ENCODE results near the gene LOXL1. TPM values are rescaled to one million over a fixed set of nuclear protein-coding genes. Genes with fewer than 3 reads are reported as not detected.

LOXL1 gene, protein sequence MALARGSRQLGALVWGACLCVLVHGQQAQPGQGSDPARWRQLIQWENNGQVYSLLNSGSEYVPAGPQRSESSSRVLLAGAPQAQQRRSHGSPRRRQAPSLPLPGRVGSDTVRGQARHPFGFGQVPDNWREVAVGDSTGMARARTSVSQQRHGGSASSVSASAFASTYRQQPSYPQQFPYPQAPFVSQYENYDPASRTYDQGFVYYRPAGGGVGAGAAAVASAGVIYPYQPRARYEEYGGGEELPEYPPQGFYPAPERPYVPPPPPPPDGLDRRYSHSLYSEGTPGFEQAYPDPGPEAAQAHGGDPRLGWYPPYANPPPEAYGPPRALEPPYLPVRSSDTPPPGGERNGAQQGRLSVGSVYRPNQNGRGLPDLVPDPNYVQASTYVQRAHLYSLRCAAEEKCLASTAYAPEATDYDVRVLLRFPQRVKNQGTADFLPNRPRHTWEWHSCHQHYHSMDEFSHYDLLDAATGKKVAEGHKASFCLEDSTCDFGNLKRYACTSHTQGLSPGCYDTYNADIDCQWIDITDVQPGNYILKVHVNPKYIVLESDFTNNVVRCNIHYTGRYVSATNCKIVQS
- total RNA-seq = 0.13 and 0.38 TPM in 2 replicates

GRCh38 chr15:73926219-73927002 lies at the start of gene LOXL1:
Gene LOXL1, plus strand, starts transcription at chr15:73926462. Its CDS starts 322 bp downstream, at chr15:73926784.
- peak in 1 of 2 donors; percentile 68 for DNase-seq (ENCODE audit: low read depth in 2 of 2)

- no peak for DNase-seq (ENCODE audit: low read depth in 2 of 2)
Observed at GRCh38 chr15:73879426-73879825, 46.8 kb upstream of the LOXL1 start.

DNA sequence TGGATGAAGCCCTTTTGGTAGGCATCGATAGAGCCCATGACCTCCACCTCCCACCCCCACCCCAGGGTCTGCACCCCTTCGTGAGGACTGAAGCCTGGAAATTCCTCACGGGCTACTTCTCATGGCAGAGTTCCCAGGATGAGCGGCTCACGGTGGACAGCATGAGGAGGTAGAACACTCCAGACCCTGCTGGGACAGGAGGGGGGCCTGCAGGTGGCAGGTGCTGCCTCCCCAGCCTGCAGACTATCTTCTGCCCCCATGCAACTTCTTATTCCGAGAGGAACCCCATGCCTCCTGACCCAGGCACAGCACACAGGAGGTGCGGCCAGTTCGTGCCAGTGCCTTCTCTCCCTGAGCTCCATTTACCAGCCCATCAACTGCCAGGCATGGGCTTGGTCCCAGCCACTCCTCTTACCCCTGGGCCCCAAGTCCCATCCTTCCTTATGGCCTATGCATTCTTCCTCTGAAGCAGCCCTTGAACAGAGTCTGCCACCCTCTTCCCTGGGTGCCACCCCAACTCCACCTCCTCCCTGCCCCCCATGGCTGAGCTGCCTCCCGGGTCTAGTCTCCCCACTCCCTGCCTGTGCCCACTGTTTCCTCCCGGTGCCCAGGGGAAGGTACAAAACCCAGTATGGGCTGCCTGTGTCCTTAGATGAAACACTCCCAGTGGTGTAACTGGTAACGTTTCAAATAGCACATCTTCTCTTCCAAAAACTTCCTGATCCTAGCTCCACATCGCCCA lies 44.5 kb upstream of the LOXL1 start:
- DNase-seq (ENCODE audit: low read depth in 2 of 2) = no peak

DNA sequence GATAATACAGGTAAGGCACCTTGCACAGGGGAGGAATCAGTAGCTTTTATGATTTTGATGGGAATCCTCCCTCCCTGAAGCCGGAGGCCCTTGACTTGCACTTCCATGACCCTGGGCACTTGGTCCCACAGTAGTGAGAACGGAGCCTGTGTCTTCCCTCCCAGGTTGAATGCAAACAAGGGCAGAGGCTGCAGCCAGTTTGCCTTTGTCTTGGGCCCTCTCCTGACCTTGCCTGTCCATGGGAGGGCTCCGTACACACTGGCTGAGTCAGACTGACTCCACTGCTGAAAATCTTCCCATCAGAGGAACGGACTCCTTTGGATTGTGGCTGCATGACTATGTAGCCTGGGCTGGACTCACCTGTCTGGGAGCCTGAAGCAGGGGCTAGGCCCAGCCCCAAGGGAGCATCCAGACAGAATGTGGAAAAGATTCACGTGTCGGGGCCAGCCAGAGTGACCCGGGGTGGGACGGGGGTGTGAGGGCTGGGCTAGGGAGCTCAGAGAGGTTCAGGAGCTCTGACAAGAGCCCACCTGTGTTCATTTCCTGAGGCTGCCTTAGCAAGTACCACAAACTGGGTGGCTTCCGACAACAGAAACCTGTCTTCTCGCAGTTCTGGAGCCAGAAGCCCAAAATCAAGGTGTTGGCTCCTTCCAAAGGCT lies 43.4 kb upstream of the LOXL1 start:
- DNase-seq (ENCODE audit: low read depth in 2 of 2) = no peak

DNA sequence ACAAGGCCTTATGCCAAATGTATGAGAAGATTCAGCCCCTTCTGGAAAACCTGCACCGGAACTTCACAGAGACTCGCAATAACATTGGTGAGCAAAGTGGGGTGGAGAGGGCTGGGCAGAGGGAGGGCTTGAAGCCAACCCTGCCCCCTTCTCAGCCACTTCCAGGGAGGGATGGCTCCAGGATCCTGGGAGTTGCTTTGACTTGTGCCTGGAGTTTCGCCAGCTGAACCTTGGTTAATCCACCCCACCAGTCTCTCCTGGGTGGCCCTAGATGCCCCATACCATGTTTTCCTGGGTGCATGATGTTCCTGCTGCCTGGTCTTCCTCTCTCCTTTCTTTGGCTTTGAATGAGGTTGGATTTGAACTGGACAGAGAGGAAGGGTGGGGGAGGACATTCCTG lies 42.1 kb upstream of the LOXL1 start:
- no peak for DNase-seq (ENCODE audit: low read depth in 2 of 2)

GRCh38 chr15:73885954-73886700 lies 40.1 kb upstream of the LOXL1 start:
- DNase-seq (ENCODE audit: low read depth in 2 of 2) = no peak

DNA sequence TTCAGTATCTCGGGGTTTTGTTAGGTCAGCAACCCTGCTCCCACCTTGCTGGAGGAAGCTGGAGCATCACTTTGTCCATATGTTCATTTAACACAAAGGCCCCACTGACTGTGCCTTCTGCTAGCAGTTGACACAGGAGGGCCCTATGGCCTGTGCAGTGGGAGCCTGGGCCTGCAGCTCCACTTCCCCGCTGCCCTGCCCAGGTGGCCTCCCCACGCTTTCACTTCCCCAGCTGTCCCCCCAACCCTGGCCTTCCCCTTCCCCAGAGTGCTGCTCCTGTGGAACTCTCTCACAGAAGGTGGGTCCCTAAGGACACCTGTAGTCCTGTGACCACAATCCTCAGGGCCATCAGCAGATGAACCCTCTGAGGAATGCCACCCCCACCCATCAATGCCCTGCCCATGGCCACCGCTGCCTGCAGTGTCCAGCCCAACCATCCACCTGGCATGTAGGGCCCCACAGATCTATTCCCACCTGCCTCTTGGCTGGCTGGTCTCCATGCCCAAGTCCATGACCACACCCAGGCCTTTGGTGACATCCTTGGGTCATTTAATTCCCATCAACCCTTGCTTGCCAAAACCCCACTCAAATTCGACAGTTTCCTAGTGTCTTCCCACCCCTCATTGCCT lies 39.4 kb upstream of the LOXL1 start:
- no peak for DNase-seq (ENCODE audit: low read depth in 2 of 2)

DNA sequence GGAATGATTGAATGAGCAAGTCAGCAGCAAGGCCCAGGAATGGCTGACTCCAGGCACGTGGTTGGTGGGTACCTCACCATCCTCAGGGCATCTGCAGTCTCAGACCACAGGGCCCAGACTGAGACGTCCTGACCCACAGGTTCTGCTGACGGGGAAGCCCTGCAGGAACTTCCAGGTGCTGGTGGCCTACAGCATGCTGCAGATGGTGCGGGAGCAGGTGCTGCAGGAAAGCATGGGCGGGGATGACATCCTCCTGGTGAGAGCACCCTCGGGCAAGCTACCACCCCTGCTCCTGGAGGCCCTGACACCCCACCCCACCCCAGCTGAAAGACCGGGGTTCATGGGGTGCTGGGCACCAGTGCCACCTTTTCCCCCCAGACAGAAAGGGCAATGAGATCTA lies 38.8 kb upstream of the LOXL1 start:
- DNase-seq (ENCODE audit: low read depth in 2 of 2) = no peak

- no peak for DNase-seq (ENCODE audit: low read depth in 2 of 2)
Observed at GRCh38 chr15:73888224-73889041, 37.8 kb upstream of the LOXL1 start.

- no peak for DNase-seq (ENCODE audit: low read depth in 2 of 2)
Observed at GRCh38 chr15:73889053-73889761, 37.1 kb upstream of the LOXL1 start.

DNA sequence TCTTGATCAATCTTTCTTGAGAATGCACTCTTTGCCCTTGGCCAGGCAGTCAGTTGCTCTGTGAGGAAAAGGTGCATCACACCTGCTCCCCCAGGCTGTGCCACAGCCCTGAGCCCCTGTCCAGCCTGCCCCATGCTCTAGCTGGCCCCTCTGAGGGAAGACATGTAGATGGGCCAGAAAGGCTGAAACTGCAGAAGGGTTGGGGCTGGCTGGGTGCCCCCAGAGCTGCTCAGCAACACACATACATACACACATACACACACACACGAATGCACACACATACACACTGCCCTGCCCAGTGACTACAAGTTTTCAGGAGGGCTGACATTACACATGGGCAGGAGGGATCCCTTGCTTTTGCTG lies 36.5 kb upstream of the LOXL1 start:
- DNase-seq (ENCODE audit: low read depth in 2 of 2) = no peak

- no peak for DNase-seq (ENCODE audit: low read depth in 2 of 2)
Observed at GRCh38 chr15:73891328-73892315, 34.6 kb upstream of the LOXL1 start.

GRCh38 chr15:73892446-73893226 lies 33.6 kb upstream of the LOXL1 start:
- no peak for DNase-seq (ENCODE audit: low read depth in 2 of 2)

DNA sequence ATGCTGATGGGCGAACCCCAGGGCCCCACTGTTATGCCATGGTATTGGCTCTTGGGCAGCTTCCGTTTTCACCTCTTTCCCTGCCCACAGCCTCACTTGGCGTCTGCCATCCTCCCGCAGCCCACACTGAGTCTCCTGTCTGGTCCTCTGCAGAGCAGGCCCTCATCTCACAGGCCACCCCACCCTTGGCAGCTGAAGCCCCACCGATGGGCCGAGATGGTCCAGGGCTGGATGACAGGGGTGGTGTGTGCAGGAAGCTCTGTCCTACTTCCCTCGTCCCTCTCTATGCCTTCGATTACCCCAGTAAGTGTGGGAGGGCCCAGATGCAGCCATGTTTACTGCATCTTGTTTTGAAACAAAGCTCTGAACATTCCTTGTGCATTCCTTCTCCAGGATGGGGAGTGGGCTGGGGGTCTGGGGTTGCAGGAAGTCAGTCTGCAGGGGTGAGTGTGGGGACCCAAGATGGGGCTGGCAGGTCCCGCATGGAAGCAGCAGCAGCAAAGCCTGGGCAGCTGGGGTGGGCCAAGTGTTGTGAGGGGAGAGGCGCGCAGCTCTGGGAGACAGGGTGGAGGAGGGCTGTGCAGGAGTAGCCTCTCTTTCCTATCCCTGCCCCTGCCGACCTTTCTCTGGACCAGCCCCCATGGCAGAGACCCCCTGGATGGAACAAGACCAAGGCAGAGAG lies 32.0 kb upstream of the LOXL1 start:
- DNase-seq (ENCODE audit: low read depth in 2 of 2) = no peak

DNA sequence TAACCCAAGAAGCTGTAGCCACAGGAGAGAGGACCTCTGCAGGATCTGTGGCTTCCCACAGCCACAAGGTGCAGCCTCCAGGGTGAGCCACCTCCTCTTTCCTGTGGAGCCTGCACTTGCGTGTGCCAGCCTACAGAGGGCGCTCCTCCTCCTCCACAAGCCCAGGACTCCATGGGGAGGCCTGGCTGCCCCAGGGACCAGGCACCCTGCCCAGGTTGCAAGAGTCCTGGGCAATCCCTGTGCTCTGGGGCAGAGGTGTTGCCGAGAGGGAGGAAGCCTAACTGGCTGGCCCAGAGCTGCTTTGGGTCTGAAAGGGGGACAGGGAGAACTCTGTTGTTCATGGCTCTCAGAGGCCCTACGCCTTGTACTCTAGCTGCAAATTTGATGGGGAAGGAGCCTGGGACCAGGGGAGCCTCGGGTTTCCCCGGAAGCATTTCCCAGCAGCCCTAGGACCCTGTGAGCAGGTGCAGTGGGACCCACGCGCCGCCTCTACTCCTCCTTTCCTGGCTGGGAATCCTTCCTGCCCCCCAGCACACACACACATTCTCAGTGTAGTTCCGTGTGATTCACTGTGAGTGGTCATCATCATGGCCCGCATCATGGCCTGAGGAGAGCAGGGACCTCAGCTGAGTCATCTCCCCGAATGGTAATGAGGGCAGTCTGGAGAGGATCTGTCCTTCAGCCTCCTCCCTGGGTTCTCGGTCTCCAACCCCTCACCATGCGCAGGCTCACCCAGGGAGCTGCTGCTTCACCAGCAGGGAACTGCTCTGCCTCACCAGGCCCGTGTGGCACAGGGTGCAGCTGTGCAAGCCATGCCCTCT lies 28.6 kb upstream of the LOXL1 start:
- peak; percentile 12 to 62 for DNase-seq (ENCODE audit: low read depth in 2 of 2)
